HepG2 (cell line): ENCODE data around the gene MNX1. TPM values are rescaled to one million over a fixed set of nuclear protein-coding genes. Genes with fewer than 3 reads are reported as not detected.

Experiments used
- BCLAF1 ChIP-seq: fragments of 450-650 bp; IDR thresholded peaks from 2 replicates; pipeline ENCODE4 v1.6.1; 2017; ENCODE audit warnings: mild to moderate bottlenecking
- GLMP ChIP-seq: sonication (generic); formaldehyde crosslinking; IDR thresholded peaks from 2 replicates; pipeline ENCODE4 v1.9.0; 2021; ENCODE audit warnings: missing genetic modification reagents, mild to moderate bottlenecking, borderline replicate concordance
- NAIF1 ChIP-seq: sonication (generic); formaldehyde crosslinking; IDR thresholded peaks from 2 replicates; pipeline ENCODE4 v1.5.0; 2020; ENCODE audit warnings: mild to moderate bottlenecking, missing genetic modification reagents, borderline replicate concordance
- SATB2 ChIP-seq: sonication (generic); formaldehyde crosslinking; IDR thresholded peaks from 2 replicates; pipeline ENCODE4 v1.5.0; 2020; ENCODE audit warnings: missing genetic modification reagents
- STAT6 ChIP-seq: sonication (generic); formaldehyde crosslinking; IDR thresholded peaks from 2 replicates; pipeline ENCODE4 v1.4.0; 2020; ENCODE audit warnings: missing genetic modification reagents, mild to moderate bottlenecking, borderline replicate concordance
- ZBTB46 ChIP-seq: sonication (generic); formaldehyde crosslinking; IDR thresholded peaks from 2 replicates; pipeline ENCODE4 v1.4.0; 2020; ENCODE audit warnings: mild to moderate bottlenecking, missing genetic modification reagents, borderline replicate concordance
- ZNF317 ChIP-seq: sonication (generic); formaldehyde crosslinking; IDR thresholded peaks from 2 replicates; pipeline ENCODE4 v1.5.0; 2020; ENCODE audit warnings: mild to moderate bottlenecking, missing genetic modification reagents
- ZNF501 ChIP-seq: sonication (generic); formaldehyde crosslinking; IDR thresholded peaks from 2 replicates; pipeline ENCODE4 v1.5.1; 2020; ENCODE audit warnings: mild to moderate bottlenecking, moderate library complexity, missing genetic modification reagents
- ZSCAN9 ChIP-seq: IDR thresholded peaks from 2 replicates; pipeline ENCODE4 v1.6.1; 2016; ENCODE audit warnings: borderline replicate concordance
- polyA plus RNA-seq, 8 experiments: library from polyadenylated mRNA; depleted of rRNA in 3 of 8; stranded (reverse) in 7 of 8; unstranded in 1 of 8; fragments of >200 nt; fragmentation: Illumina TruSeq in 4 of 8; extraction: Trizol in 4 of 8; gene quantifications; 2 replicates each; pipeline versions ENCODE4 v1.2.1 to v1.2.3, GENCODE V29; 2011 to 2016; ENCODE audit warnings: low read depth in 4 of 8, missing spikeins in 1 of 8, mixed read lengths in 1 of 8; ENCODE audit not compliant: insufficient read depth in 1 of 8
- total RNA-seq, 5 experiments: library from RNA; depleted of rRNA; stranded (reverse); fragments of >200 nt; fragmentation: Illumina TruSeq; extraction: Trizol; gene quantifications; 2 replicates each; pipeline ENCODE4 v1.2.3, GENCODE V29; 2016; ENCODE audit warnings: low read depth in 1 of 5

Gene MNX1
- total and polyA plus RNA-seq, 2 of the 13 experiments (the other 11 are each of a cell fraction or from before 2014, with no cell fraction given): 0.94 to 6.1 TPM

GRCh38 chr7:157032644-157033482, 22.4 kb upstream of the MNX1 start (continued):
- no peak for TF ChIP-seq BCLAF1
- no peak for TF ChIP-seq ZBTB46 (CRISPR knock-in tag)
- no peak for TF ChIP-seq ZNF317 (CRISPR knock-in tag)
- TF ChIP-seq SATB2 (CRISPR knock-in tag): no peak
- TF ChIP-seq ZSCAN9 (CRISPR knock-in tag): no peak
- no peak for TF ChIP-seq ZNF501 (CRISPR knock-in tag)
- TF ChIP-seq GLMP (CRISPR knock-in tag): no peak
- TF ChIP-seq NAIF1 (CRISPR knock-in tag): no peak
- TF ChIP-seq STAT6 (CRISPR knock-in tag): no peak
